Peyer's patch (tissue), 4 donors: ENCODE measurements around the gene TEAD1. TPM values are rescaled to one million over a fixed set of nuclear protein-coding genes. Genes with fewer than 3 reads are reported as not detected.

Source experiments
- DNase-seq, 3 donors: peaks; one replicate each; pipeline ENCODE4 v3.0.0-alpha.2; 2017 to 2019
- H3K27ac ChIP-seq, 4 donors: fragments of 200-600 bp; sonication (generic); one replicate each; pipeline ENCODE4 v1.5.1; 2016 to 2019
- H3K27me3 ChIP-seq, 2 donors: fragments of 200-600 bp; sonication (generic); one replicate each; pipeline ENCODE4 v1.5.1; 2019
- H3K36me3 ChIP-seq, 3 donors: fragments of 200-600 bp; sonication (generic); one replicate each; pipeline ENCODE4 v1.5.1; 2016 to 2019
- H3K4me1 ChIP-seq, 4 donors: fragments of 200-600 bp; sonication (generic); one replicate each; pipeline ENCODE4 v1.5.1; 2016 to 2019
- H3K4me3 ChIP-seq, 4 donors: fragments of 200-600 bp; sonication (generic); 1 replicate in 3 of 4; 2 replicates in 1 of 4; pipeline ENCODE4 v1.5.1; 2016 to 2019; ENCODE audit warnings: mild to moderate bottlenecking in 1 of 4
- H3K9me3 ChIP-seq, 4 donors: fragments of 200-600 bp; sonication (generic); one replicate each; pipeline ENCODE4 v1.5.1; 2016 to 2019; ENCODE audit warnings: mild to moderate bottlenecking in 1 of 4
- POLR2A ChIP-seq, 2 donors: fragments of 450-650 bp; IDR thresholded peaks; one replicate each; pipeline ENCODE4 v1.5.1; 2017; ENCODE audit warnings: antibody characterized with exemption in 2 of 2, mild to moderate bottlenecking in 2 of 2, moderate library complexity in 2 of 2
- total RNA-seq, 4 donors: library from RNA; depleted of rRNA; stranded (reverse); fragments of >200 nt; gene quantifications; one replicate each; pipeline ENCODE4 v1.1.0, GENCODE V29; 2016
- TF ChIP-seq, protein P1 (sequence below), 6 experiments: fragments of 450-650 bp in 4 of 6; fragments of 200-600 bp in 2 of 6; sonication (generic) in 1 of 6; IDR thresholded peaks; one replicate each; pipeline ENCODE4 v1.5.1; 2017 to 2019; ENCODE audit warnings: antibody characterized with exemption in 6 of 6, mild to moderate bottlenecking in 3 of 6, moderate library complexity in 1 of 6

TEAD1 gene
- total RNA-seq, 4 donors from 2014 or later: 34.5 to 125 (median 65.1) TPM

DNA sequence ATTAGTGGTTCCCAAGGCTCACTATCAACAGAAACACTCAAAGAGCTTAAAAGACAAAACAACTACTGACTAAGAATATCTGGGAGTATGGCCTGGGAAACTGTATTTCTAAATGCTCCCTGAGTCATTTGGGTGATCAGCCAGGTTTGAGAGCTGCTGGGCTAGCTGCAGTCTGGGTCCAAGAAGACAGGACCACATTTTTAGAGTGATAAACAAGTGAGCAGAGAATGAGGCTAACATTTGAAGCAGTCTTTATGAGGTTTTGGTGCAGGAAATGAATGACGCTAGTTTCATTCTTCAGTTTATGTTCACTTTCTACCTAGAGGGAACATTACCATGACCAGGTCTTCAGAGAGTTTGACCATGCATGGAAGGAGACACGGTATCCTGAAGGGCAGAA lies 97.7 kb downstream of the TEAD1 start:
- Histone ChIP-seq H3K9me3 (no peaks in the 10 kb centered on the region), H3K4me3 (no peak overlapping the region), H3K4me1 (no peaks in the 10 kb centered on the region), H3K27ac (no peak overlapping the region), H3K27me3 (no peaks in the 10 kb centered on the region), H3K36me3 (no peaks in the 10 kb centered on the region)
- DNase-seq: no peak
- no peak for TF ChIP-seq POLR2A (IDR thresholded peaks at IDR 0.05)
- TF ChIP-seq, protein P1, sequence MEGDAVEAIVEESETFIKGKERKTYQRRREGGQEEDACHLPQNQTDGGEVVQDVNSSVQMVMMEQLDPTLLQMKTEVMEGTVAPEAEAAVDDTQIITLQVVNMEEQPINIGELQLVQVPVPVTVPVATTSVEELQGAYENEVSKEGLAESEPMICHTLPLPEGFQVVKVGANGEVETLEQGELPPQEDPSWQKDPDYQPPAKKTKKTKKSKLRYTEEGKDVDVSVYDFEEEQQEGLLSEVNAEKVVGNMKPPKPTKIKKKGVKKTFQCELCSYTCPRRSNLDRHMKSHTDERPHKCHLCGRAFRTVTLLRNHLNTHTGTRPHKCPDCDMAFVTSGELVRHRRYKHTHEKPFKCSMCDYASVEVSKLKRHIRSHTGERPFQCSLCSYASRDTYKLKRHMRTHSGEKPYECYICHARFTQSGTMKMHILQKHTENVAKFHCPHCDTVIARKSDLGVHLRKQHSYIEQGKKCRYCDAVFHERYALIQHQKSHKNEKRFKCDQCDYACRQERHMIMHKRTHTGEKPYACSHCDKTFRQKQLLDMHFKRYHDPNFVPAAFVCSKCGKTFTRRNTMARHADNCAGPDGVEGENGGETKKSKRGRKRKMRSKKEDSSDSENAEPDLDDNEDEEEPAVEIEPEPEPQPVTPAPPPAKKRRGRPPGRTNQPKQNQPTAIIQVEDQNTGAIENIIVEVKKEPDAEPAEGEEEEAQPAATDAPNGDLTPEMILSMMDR (IDR thresholded peaks at IDR 0.05): no peak

DNA sequence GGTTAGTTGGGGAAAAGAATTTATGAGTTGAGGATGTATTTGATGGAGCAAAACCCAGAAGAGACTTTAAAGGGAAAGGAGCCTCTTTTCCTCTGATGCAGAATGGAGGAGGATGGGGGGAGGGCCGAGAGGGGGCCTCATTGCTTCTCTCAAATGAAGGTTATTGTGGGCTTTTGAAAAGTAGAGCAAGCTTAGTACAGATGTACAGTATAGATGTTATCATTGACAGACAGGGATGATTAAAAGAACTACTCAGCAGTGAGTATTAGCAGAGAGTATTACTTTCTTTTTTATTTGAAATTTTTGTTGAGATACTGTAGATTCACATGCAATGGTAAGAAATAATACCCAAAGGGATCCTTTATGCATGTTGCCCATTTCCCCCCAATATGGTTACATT lies 98.1 kb downstream of the TEAD1 start:
- TF ChIP-seq POLR2A (IDR thresholded peaks at IDR 0.05): no peak
- TF ChIP-seq, protein P1 (IDR thresholded peaks at IDR 0.05): no peak
- DNase-seq: no peak
- H3K9me3 ChIP-seq: no peaks in the 10 kb centered on the region
- no peak overlapping the region for H3K27ac ChIP-seq
- H3K27me3 ChIP-seq: no peaks in the 10 kb centered on the region
- no peak overlapping the region for H3K4me3 ChIP-seq
- H3K4me1 ChIP-seq: no peaks in the 10 kb centered on the region
- no peaks in the 10 kb centered on the region for H3K36me3 ChIP-seq

DNA sequence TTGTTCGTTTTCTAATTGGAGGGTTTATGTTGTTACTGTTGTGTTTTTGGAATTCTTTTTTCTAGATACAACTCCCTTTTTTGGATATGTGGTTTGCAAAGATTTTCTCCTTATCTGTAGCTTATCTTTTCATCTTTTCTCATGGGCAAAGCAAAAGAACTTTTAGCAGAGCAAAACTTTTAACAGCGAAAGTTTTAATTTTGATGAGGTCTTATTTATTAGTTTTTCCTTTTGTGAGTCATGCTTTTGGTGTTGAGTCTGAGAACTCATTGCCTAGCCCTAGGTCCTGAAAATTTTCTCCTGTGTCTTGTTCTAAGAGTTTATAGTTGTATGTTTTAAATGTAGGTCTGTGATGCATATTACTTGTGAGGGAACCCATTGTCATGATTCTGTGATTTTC lies 99.4 kb downstream of the TEAD1 start:
- no peak for DNase-seq
- no peak for TF ChIP-seq POLR2A (IDR thresholded peaks at IDR 0.05)
- TF ChIP-seq, protein P1 (IDR thresholded peaks at IDR 0.05): no peak
- no peaks in the 10 kb centered on the region for H3K9me3 ChIP-seq
- H3K36me3 ChIP-seq: no peaks in the 10 kb centered on the region
- no peaks in the 10 kb centered on the region for H3K4me1 ChIP-seq
- no peak overlapping the region for H3K27ac ChIP-seq
- H3K4me3 ChIP-seq: no peak overlapping the region
- H3K27me3 ChIP-seq: no peaks in the 10 kb centered on the region

DNA sequence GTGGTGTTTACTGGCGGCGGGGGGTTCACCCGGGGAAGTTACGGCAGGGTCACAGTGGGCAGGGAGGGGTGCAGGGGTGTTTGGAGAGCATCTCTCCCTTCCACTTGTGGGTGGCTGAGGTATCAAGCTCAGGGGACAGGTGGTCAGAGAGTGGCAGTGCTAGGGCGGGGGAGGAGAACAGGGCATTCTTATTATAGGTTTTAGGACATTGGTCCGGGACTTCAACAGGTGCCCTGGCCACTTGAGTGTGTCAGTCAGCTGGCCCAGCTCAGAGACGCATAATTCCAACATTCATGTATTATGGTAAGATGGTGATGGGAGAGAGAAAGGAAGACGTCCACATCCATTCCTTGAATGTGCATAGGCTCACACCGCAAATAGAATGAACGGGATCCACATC lies 101.7 kb downstream of the TEAD1 start:
- DNase-seq: no peak
- H3K4me1 ChIP-seq: no peaks in the 10 kb centered on the region
- TF ChIP-seq, protein P1 (IDR thresholded peaks at IDR 0.05): no peak
- TF ChIP-seq POLR2A (IDR thresholded peaks at IDR 0.05): no peak
- H3K4me3 ChIP-seq: no peak overlapping the region
- H3K36me3 ChIP-seq: no peaks in the 10 kb centered on the region
- no peak overlapping the region for H3K27ac ChIP-seq
- no peaks in the 10 kb centered on the region for H3K9me3 ChIP-seq
- no peaks in the 10 kb centered on the region for H3K27me3 ChIP-seq

DNA sequence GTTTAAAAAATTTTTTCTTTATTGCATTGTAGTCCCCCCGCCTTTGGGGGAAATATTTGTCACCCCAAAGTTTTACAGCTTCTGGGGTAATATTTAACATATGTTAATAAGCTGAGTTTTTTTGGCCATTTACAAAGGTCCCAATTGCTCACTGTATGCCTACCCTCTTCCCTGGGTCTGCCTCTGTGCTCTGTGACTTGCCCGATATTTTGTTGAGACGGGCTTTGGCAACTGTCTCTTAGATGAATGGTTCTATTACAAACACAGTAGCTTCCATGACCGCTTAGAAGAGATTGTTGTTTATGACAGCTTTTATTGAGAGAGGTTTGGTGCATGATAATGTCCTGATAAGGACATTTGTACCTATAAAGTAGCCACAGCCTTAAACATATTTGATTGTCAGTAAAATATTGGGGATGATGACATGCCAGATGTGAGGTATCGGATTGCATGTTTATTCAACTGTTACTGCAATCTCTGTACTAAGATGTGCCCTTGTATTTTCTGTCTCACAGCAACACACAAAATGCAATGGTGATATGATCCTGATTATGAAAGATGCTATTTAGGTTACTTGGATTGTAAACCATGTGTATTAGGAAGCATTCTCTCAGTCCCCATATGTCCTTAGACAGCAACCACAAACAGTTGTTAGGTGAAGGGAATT lies 103.1 kb downstream of the TEAD1 start:
- Histone ChIP-seq H3K36me3 (no peaks in the 10 kb centered on the region), H3K27ac (no peak overlapping the region), H3K27me3 (no peaks in the 10 kb centered on the region), H3K9me3 (no peaks in the 10 kb centered on the region), H3K4me3 (no peak overlapping the region), H3K4me1 (no peaks in the 10 kb centered on the region)
- TF ChIP-seq, protein P1 (IDR thresholded peaks at IDR 0.05): no peak
- TF ChIP-seq POLR2A (IDR thresholded peaks at IDR 0.05): no peak
- no peak for DNase-seq
